Heart right ventricle (tissue), 16 donors: ENCODE measurements around the gene SLC1A7. TPM values are rescaled to one million over a fixed set of nuclear protein-coding genes. Genes with fewer than 3 reads are reported as not detected.

ENCODE experiments used
- ATAC-seq, 8 donors: fragments of 200-7000 bp; cut with Tn5 transposase; one replicate each; pipeline ENCODE4 v1.9.1; 2020; ENCODE audit warnings: mild to moderate bottlenecking in 8 of 8, moderate library complexity in 8 of 8, moderate number of reproducible peaks in 1 of 8
- DNase-seq, 2 donors: peaks; one replicate each; pipeline ENCODE4 v3.0.0-alpha.2; 2020
- H3K27ac ChIP-seq, 10 donors: fragments of 200-600 bp; sonication (generic) in 2 of 10; one replicate each; pipeline versions ENCODE4 v1.5.0 to v1.8.0; 2020 to 2022; ENCODE audit warnings: mild to moderate bottlenecking in 3 of 10
- H3K27me3 ChIP-seq, 7 donors: fragments of 200-600 bp; one replicate each; pipeline ENCODE4 v1.8.0; 2021 to 2022; ENCODE audit warnings: mild to moderate bottlenecking in 2 of 7
- H3K36me3 ChIP-seq, 9 donors: fragments of 200-600 bp; sonication (generic) in 1 of 9; one replicate each; pipeline versions ENCODE4 v1.5.0 to v1.8.0; 2020 to 2022; ENCODE audit warnings: mild to moderate bottlenecking in 2 of 9
- H3K4me1 ChIP-seq, 9 donors: fragments of 200-600 bp; sonication (generic) in 1 of 9; one replicate each; pipeline versions ENCODE4 v1.5.0 to v1.8.0; 2020 to 2022; ENCODE audit warnings: mild to moderate bottlenecking in 4 of 9
- H3K4me3 ChIP-seq, 10 donors: fragments of 200-600 bp; sonication (generic) in 2 of 10; one replicate each; pipeline versions ENCODE4 v1.5.0 to v1.8.0; 2020 to 2022; ENCODE audit warnings: mild to moderate bottlenecking in 7 of 10, moderate library complexity in 2 of 10
- H3K9me3 ChIP-seq, 11 donors: fragments of 200-600 bp in 10 of 11; sonication (generic) in 2 of 11; one replicate each; pipeline versions ENCODE4 v1.5.0 to v1.8.0; 2013 to 2022; ENCODE audit warnings: mild to moderate bottlenecking in 2 of 11, control low read depth in 1 of 11, moderate library complexity in 1 of 11
- CTCF ChIP-seq, 9 donors: fragments of 200-600 bp; sonication (generic) in 2 of 9; IDR thresholded peaks; one replicate each; pipeline versions ENCODE4 v1.5.0 to v1.8.0; 2021 to 2022; ENCODE audit warnings: antibody characterized with exemption in 9 of 9, mild to moderate bottlenecking in 5 of 9, moderate library complexity in 1 of 9
- WGBS, 2 donors: extraction: QIAGEN DNeasy Blood & Tissue Kit; methylation state at CpG; one replicate each; pipeline ENCODE4 v1.1.7; 2013; ENCODE audit warnings: inconsistent platforms in 1 of 2; 5-methylcytosine and 5-hydroxymethylcytosine counted together
- intact Hi-C, 10 donors: fragments of 100-400 bp; cut with DNase I; formaldehyde crosslinking; loops; one replicate each; pipeline versions ENCODE4 v1.11.1 to v1.14.2; 2022
- polyA plus RNA-seq, 2 donors: library from polyadenylated mRNA; stranded (reverse); fragments of 200-250 nt; gene quantifications; one replicate each; pipeline ENCODE4 v1.2.3, GENCODE V29; 2013
- total RNA-seq, 10 donors: library from RNA; stranded (reverse); fragmentation: NEBNext Ultra II Directional in 3 of 10; extraction: Animal tissue kit (Norgen Biotek cat#: 25700) in 3 of 10; gene quantifications; one replicate each; pipeline versions ENCODE4 v1.2.1 to v1.2.4, GENCODE V29; 2021 to 2023
- donor health status: Arrhythmogenic right ventricular cardiomyopathy.
- donor health status: ischemic (EF 13 %, LVEDD 7.1; RV severe dilation, severe dysfunction).
- donor health status: healthy with polysubstance abuse.
- donor health status: DM: no; HTN: yes; CAD: no.
- donor health status: DM: no; HTN: no; CAD: no.
- donor health status: ischemic (EF 25% LVEDD 6.9; RV normal size, moderate dysfunction).
- donor health status: ischemic (EF 25% LVEDD 5.7; RV mildly dilated, moderate dysfunction).
- donor health status: healthy.
- donor health status: DM: yes; HTN: yes; CAD: no.
- donor health status: Ischemic cardiomyopathy.
- donor health status: ischemic (EF 35%, LVEDD 5.7; RV mildly dilated, moderate dysfunction).
- donor health status: nonischemic (EF 11% LVEDD 7.7; RV severe dilation, severe dysfunction).
- donor health status: DM: yes; HTN: yes; CAD: no.
- donor health status: PGD.
- donor health status: ischemic (EF 29% LVEDD 5.4; RV normal size, mild dysfunction).
- donor health status: nonischemic (EF 23%, LVEDD 6.1; RV moderate dilation, normal function).

The SLC1A7 gene
- total and polyA plus RNA-seq, 12 donors, result 0.04 to 2.0 (median 0.42) TPM

- no peaks in the 10 kb centered on the region for H3K27me3 ChIP-seq
- no peak overlapping the region for H3K27ac ChIP-seq
- DNase-seq (no peak), ATAC-seq (no peak)
- H3K4me1 ChIP-seq, result no peaks in the 10 kb centered on the region
- H3K4me3 ChIP-seq, result no peak overlapping the region
- intact Hi-C loops, result no loop called here
- WGBS, 2 donors, result 93 to 96% methylated on average over 1 of the region's 1 CpG
- TF ChIP-seq CTCF (IDR thresholded peaks at IDR 0.05), result no peak
- H3K36me3 ChIP-seq, result no peaks in the 10 kb centered on the region
- H3K9me3 ChIP-seq, result no peaks in the 10 kb centered on the region
Observed at GRCh38 chr1:53155534-53155933, 13.1 kb upstream of the SLC1A7 start.

GRCh38 chr1:53154859-53155438 is 12.5 kb upstream of the SLC1A7 start:
- TF ChIP-seq CTCF (IDR thresholded peaks at IDR 0.05), result no peak
- Histone ChIP-seq H3K27me3 (no peaks in the 10 kb centered on the region), H3K27ac (no peak overlapping the region), H3K4me3 (no peak overlapping the region), H3K4me1 (no peaks in the 10 kb centered on the region), H3K36me3 (no peaks in the 10 kb centered on the region), H3K9me3 (no peaks in the 10 kb centered on the region)
- ATAC-seq (no peak), DNase-seq (no peak)
- WGBS, 2 donors, result 84 to 89% methylated on average over 8 of the region's 8 CpGs
- intact Hi-C loops, result no loop called here

- Histone ChIP-seq H3K4me3 (no peak overlapping the region), H3K4me1 (no peaks in the 10 kb centered on the region), H3K36me3 (no peaks in the 10 kb centered on the region), H3K27ac (no peak overlapping the region), H3K9me3 (no peaks in the 10 kb centered on the region), H3K27me3 (no peaks in the 10 kb centered on the region)
- ATAC-seq, result no peak
- DNase-seq, result no peak
- no peak for TF ChIP-seq CTCF (IDR thresholded peaks at IDR 0.05)
- intact Hi-C loops, result no loop called here
- 89 to 93% methylated on average over 3 of the region's 3 CpGs for WGBS, 2 donors
Observed at GRCh38 chr1:53153752-53154151, 11.3 kb upstream of the SLC1A7 start.

- Histone ChIP-seq H3K4me3 (no peak overlapping the region), H3K27me3 (no peaks in the 10 kb centered on the region), H3K9me3 (no peaks in the 10 kb centered on the region), H3K27ac (no peak overlapping the region), H3K4me1 (peaks cover 0 to 35% (median 10%) of the 10 kb centered on the region in 9 donors), H3K36me3 (no peaks in the 10 kb centered on the region)
- intact Hi-C loops, result no loop called here
- ATAC-seq (no peak), DNase-seq (no peak)
- 78 to 80% methylated on average over 3 of the region's 3 CpGs for WGBS, 2 donors
- no peak for TF ChIP-seq CTCF (IDR thresholded peaks at IDR 0.05)
Observed at GRCh38 chr1:53148123-53148522, 5.7 kb upstream of the SLC1A7 start.
